ENCODE results near the gene AATK.

DNA sequence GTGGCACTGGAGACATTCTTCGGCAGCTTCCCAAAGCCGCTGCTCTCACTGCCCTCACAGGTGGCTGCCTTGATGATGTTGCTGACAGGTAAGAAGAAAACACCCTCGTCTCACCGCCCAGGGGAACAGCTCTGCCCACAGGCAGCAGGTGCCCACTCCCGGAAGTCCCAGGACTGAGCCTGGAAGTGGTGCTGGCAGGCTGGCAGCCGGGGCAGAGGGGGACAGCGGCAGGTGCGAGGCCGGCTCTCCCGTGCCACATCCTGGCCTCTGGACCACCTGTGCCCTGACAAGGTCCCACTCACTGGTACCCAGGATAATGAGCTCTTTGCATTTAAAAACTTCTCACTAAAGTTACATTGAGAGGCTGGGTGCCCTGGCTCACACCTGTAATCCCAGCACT is 36.3 kb upstream of the AATK start:
- TF ChIP-seq, protein P1, sequence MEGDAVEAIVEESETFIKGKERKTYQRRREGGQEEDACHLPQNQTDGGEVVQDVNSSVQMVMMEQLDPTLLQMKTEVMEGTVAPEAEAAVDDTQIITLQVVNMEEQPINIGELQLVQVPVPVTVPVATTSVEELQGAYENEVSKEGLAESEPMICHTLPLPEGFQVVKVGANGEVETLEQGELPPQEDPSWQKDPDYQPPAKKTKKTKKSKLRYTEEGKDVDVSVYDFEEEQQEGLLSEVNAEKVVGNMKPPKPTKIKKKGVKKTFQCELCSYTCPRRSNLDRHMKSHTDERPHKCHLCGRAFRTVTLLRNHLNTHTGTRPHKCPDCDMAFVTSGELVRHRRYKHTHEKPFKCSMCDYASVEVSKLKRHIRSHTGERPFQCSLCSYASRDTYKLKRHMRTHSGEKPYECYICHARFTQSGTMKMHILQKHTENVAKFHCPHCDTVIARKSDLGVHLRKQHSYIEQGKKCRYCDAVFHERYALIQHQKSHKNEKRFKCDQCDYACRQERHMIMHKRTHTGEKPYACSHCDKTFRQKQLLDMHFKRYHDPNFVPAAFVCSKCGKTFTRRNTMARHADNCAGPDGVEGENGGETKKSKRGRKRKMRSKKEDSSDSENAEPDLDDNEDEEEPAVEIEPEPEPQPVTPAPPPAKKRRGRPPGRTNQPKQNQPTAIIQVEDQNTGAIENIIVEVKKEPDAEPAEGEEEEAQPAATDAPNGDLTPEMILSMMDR (conservative IDR thresholded peaks at IDR 0.05; ENCODE audit: low read depth, low read length), result no peak
- TF ChIP-seq POLR2A (IDR thresholded peaks at IDR 0.05; ENCODE audit: low read depth, low read length), result no peak
- no peak for TF ChIP-seq RCOR1 (IDR thresholded peaks at IDR 0.05; ENCODE audit: insufficient replicate concordance, low read length)
- TF ChIP-seq NFE2L2 (IDR thresholded peaks at IDR 0.05; ENCODE audit: low read depth, low read length), result no peak
- TF ChIP-seq RAD21 (IDR thresholded peaks at IDR 0.05; ENCODE audit: low read length), result no peak
- TF ChIP-seq BHLHE40 (IDR thresholded peaks at IDR 0.05; ENCODE audit: low read depth, low read length), result no peak
- no peak for TF ChIP-seq MAZ (IDR thresholded peaks at IDR 0.05; ENCODE audit: borderline replicate concordance, low read depth, low read length)
- no peak for TF ChIP-seq MAFK (IDR thresholded peaks at IDR 0.05; ENCODE audit: low read depth, low read length)
- TF ChIP-seq, protein P2, sequence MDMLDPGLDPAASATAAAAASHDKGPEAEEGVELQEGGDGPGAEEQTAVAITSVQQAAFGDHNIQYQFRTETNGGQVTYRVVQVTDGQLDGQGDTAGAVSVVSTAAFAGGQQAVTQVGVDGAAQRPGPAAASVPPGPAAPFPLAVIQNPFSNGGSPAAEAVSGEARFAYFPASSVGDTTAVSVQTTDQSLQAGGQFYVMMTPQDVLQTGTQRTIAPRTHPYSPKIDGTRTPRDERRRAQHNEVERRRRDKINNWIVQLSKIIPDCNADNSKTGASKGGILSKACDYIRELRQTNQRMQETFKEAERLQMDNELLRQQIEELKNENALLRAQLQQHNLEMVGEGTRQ (IDR thresholded peaks at IDR 0.05; ENCODE audit: low read depth, low read length), result no peak
- TF ChIP-seq CEBPB (IDR thresholded peaks at IDR 0.05; ENCODE audit: low read depth, low read length), result no peak
- TF ChIP-seq RFX5 (IDR thresholded peaks at IDR 0.05; ENCODE audit: low read depth, low read length), result no peak

All from IMR-90 (cell line).